Keratinocyte (primary cell): ENCODE measurements around the gene MROH2A. TPM values are rescaled to one million over a fixed set of nuclear protein-coding genes. Genes with fewer than 3 reads are reported as not detected.

Experiments
- DNase-seq: peaks from one replicate; pipeline ENCODE4 v3.0.0-alpha.2; 2011; ENCODE audit warnings: low read depth, missing footprints, low spot score
- FAIRE-seq: peaks from 2 replicates; lab custom pipeline; 2011; peaks lifted over from hg19 to GRCh38; lab: Jason Lieb, UNC
- H2AFZ ChIP-seq: 2 replicates; pipeline ENCODE4 v1.6.0; 2012; ENCODE audit warnings: low read length, control low read depth, inconsistent platforms; ENCODE audit not compliant: control insufficient read depth
- H3K27ac ChIP-seq: 2 replicates; pipeline ENCODE4 v1.5.1; 2011; ENCODE audit warnings: low read length; ENCODE audit not compliant: control insufficient read depth, insufficient read depth
- H3K27me3 ChIP-seq: 3 replicates; pipeline ENCODE4 v1.6.0; 2011; ENCODE audit warnings: low read length; ENCODE audit not compliant: control insufficient read depth, insufficient read depth; ENCODE audit errors: extremely low read depth
- H3K36me3 ChIP-seq, 2 experiments: 2 replicates in 1 of 2; 3 replicates in 1 of 2; pipeline ENCODE4 v1.5.1; 2011; ENCODE audit warnings: low read length in 2 of 2, mild to moderate bottlenecking in 1 of 2; ENCODE audit not compliant: control insufficient read depth in 2 of 2, insufficient read depth in 2 of 2; ENCODE audit errors: extremely low read depth in 1 of 2
- H3K4me1 ChIP-seq: 3 replicates; pipeline ENCODE4 v1.5.1; 2011; ENCODE audit warnings: low read length; ENCODE audit not compliant: control insufficient read depth, insufficient read depth; ENCODE audit errors: extremely low read depth
- H3K4me2 ChIP-seq: 3 replicates; pipeline ENCODE4 v1.6.0; 2011; ENCODE audit warnings: low read depth, low read length; ENCODE audit not compliant: control insufficient read depth, insufficient read depth; ENCODE audit errors: extremely low read depth
- H3K4me3 ChIP-seq, 3 experiments: fragments of 200-600 bp in 1 of 3; sonication (generic) in 1 of 3; 2 replicates in 2 of 3; 3 replicates in 1 of 3; pipeline ENCODE4 v1.5.1; 2011 to 2016; ENCODE audit warnings: low read length in 3 of 3, mild to moderate bottlenecking in 3 of 3, control low read depth in 2 of 3, inconsistent platforms in 1 of 3, low read depth in 1 of 3, mixed read lengths in 1 of 3, mixed run types in 1 of 3, moderate library complexity in 1 of 3; ENCODE audit not compliant: control insufficient read depth in 2 of 3, insufficient read depth in 2 of 3; ENCODE audit errors: extremely low read depth in 1 of 3
- H3K79me2 ChIP-seq: 2 replicates; pipeline ENCODE4 v1.6.0; 2012; ENCODE audit warnings: low read length; ENCODE audit not compliant: control insufficient read depth, insufficient read depth
- H3K9ac ChIP-seq: 3 replicates; pipeline ENCODE4 v1.6.0; 2011; ENCODE audit warnings: low read length; ENCODE audit not compliant: control insufficient read depth, insufficient read depth; ENCODE audit errors: extremely low read depth
- H3K9me1 ChIP-seq: 3 replicates; pipeline ENCODE4 v1.6.0; 2011; ENCODE audit warnings: low read length; ENCODE audit not compliant: control insufficient read depth, insufficient read depth; ENCODE audit errors: extremely low read depth
- H3K9me3 ChIP-seq: 2 replicates; pipeline ENCODE4 v1.5.1; 2012; ENCODE audit warnings: low read depth, low read length; ENCODE audit not compliant: control insufficient read depth
- H4K20me1 ChIP-seq: 3 replicates; pipeline ENCODE4 v1.6.0; 2011; ENCODE audit warnings: low read length; ENCODE audit not compliant: control insufficient read depth, insufficient read depth; ENCODE audit errors: extremely low read depth
- CTCF ChIP-seq, 3 experiments: IDR thresholded peaks in 1 of 3; conservative IDR thresholded peaks in 1 of 3; optimal IDR thresholded peaks in 1 of 3; 2 replicates in 2 of 3; 3 replicates in 1 of 3; pipeline versions ENCODE3 to v1.5.1; 2011; ENCODE audit warnings: low read length in 3 of 3, mild to moderate bottlenecking in 3 of 3, moderate library complexity in 2 of 3, control low read depth in 1 of 3, inconsistent platforms in 1 of 3; ENCODE audit not compliant: insufficient read depth in 2 of 3; ENCODE audit errors: extremely low read depth in 1 of 3
- EZH2 ChIP-seq: IDR thresholded peaks from one replicate; pipeline ENCODE4 v1.6.1; 2012; ENCODE audit warnings: inconsistent platforms, mild to moderate bottlenecking, low read length, moderate library complexity
- dilution Hi-C: fragments of 300-500 bp; cut with MboI; formaldehyde crosslinking; loops from one replicate; pipeline ENCODE4 v1.7.0; 2020; ENCODE audit warnings: low sequenced_read_pairs; ENCODE audit not compliant: extremely low pct_ligation_motif_present
- polyA plus RNA-seq, 5 experiments: library from polyadenylated mRNA; depleted of rRNA in 3 of 5; stranded (reverse) in 3 of 5; stranded (forward) in 1 of 5; unstranded in 1 of 5; fragments of >200 nt; gene quantifications; 1 replicate in 1 of 5; 2 replicates in 3 of 5; 3 replicates in 1 of 5; pipeline versions ENCODE4 v1.2.1 to v1.2.3, GENCODE V29; 2011 to 2012; ENCODE audit warnings: missing spikeins in 2 of 5, low read depth in 1 of 5, low replicate concordance in 1 of 5

The MROH2A gene
- polyA plus RNA-seq, 1 donor (not counting 4 experiments of a cell fraction or from before 2014, with no cell fraction given), result 0.33 TPM

GRCh38 chr2:233815861-233816260 is 37.7 kb downstream of the MROH2A start:
- Histone ChIP-seq H3K27ac (no peak overlapping the region), H3K9me1 (no peaks in the 10 kb centered on the region), H3K9me3 (no peaks in the 10 kb centered on the region), H3K27me3 (peaks cover 8% of the 10 kb centered on the region), H3K79me2 (no peaks in the 10 kb centered on the region), H2AFZ (no peak overlapping the region), H3K36me3 (no peaks in the 10 kb centered on the region), H3K4me1 (no peaks in the 10 kb centered on the region), H3K4me2 (no peak overlapping the region), H3K4me3 (no peak overlapping the region), H3K9ac (no peak overlapping the region), H4K20me1 (no peaks in the 10 kb centered on the region)
- DNase-seq (no peak), FAIRE-seq (no peak)
- dilution Hi-C loops, result no loop called here
- TF ChIP-seq CTCF (optimal IDR thresholded peaks at IDR 0.05 in 1 of 3, IDR thresholded peaks at IDR 0.05 in 1 of 3, conservative IDR thresholded peaks at IDR 0.05 in 1 of 3; ENCODE audit: extremely low read depth in 1 of 3, insufficient read depth in 2 of 3, low read length in 3 of 3) (no peak), EZH2 (no peak)

GRCh38 chr2:233816334-233816733 is 38.2 kb downstream of the MROH2A start:
- Histone ChIP-seq H3K4me3 (no peak overlapping the region), H3K4me2 (no peak overlapping the region)
- dilution Hi-C loops, result no loop called here

DNA sequence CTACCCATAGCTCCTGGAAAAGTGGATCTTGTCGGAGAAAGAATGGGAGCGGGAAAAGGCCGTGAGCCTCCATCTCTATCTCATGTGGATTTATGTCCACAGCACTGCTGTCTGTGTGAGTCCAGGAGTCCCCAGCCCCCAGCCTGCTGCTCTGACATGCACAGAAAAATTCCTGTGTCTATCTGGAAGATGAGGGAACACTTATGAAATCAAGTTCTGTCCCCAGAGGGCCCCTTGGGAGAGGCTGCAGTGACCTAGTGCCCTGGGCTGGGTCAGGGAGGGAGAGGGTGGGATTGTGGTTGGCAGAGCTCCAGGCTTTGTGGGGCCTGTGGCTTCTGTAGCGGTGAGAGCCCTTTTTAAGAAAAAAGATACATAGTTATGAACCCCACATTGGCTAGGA is 38.6 kb downstream of the MROH2A start:
- Histone ChIP-seq H3K4me3 (no peak overlapping the region), H3K36me3 (no peaks in the 10 kb centered on the region), H3K27ac (no peak overlapping the region), H3K9me3 (no peaks in the 10 kb centered on the region), H3K4me1 (no peaks in the 10 kb centered on the region), H3K4me2 (no peak overlapping the region), H3K9ac (no peak overlapping the region), H3K27me3 (peaks cover 8% of the 10 kb centered on the region), H4K20me1 (no peaks in the 10 kb centered on the region), H2AFZ (no peak overlapping the region), H3K79me2 (no peaks in the 10 kb centered on the region), H3K9me1 (no peaks in the 10 kb centered on the region)
- FAIRE-seq, result no peak
- DNase-seq, result no peak
- no peak for TF ChIP-seq CTCF (optimal IDR thresholded peaks at IDR 0.05 in 1 of 3, IDR thresholded peaks at IDR 0.05 in 1 of 3, conservative IDR thresholded peaks at IDR 0.05 in 1 of 3; ENCODE audit: extremely low read depth in 1 of 3, insufficient read depth in 2 of 3, low read length in 3 of 3)
- TF ChIP-seq EZH2, result no peak
- dilution Hi-C loops, result no loop called here

More at GRCh38 chr2:233816334-233816733, 38.2 kb downstream of the MROH2A start:
- Histone ChIP-seq H3K36me3 (no peaks in the 10 kb centered on the region), H3K9me3 (no peaks in the 10 kb centered on the region), H3K9me1 (no peaks in the 10 kb centered on the region), H3K27ac (no peak overlapping the region), H3K79me2 (no peaks in the 10 kb centered on the region), H2AFZ (no peak overlapping the region), H4K20me1 (no peaks in the 10 kb centered on the region), H3K9ac (no peak overlapping the region), H3K27me3 (peaks cover 8% of the 10 kb centered on the region), H3K4me1 (no peaks in the 10 kb centered on the region)
- no peak for DNase-seq
- no peak for TF ChIP-seq EZH2
- no peak for FAIRE-seq
